Hindlimb muscle (tissue), 1 donor: Measurements from ENCODE around the gene SUPT3H. TPM values are rescaled to one million over a fixed set of nuclear protein-coding genes. Genes with fewer than 3 reads are reported as not detected.
"Not testable (repeated sequence)": the region's sequence is repeated elsewhere in the genome, so short reads cannot be mapped to it uniquely, and the experiment has no call there.

Experiments used
- DNase-seq: peaks from one replicate; pipeline ENCODE4 v3.0.0-alpha.2; 2013
- polyA plus RNA-seq: library from polyadenylated mRNA; unstranded; fragments of 120-200 nt; gene quantifications from one replicate; pipeline ENCODE4 v1.2.1, GENCODE V29; 2013; ENCODE audit not compliant: insufficient read length

SUPT3H gene
- polyA plus RNA-seq, 1 donor, result 11.3 TPM

DNA sequence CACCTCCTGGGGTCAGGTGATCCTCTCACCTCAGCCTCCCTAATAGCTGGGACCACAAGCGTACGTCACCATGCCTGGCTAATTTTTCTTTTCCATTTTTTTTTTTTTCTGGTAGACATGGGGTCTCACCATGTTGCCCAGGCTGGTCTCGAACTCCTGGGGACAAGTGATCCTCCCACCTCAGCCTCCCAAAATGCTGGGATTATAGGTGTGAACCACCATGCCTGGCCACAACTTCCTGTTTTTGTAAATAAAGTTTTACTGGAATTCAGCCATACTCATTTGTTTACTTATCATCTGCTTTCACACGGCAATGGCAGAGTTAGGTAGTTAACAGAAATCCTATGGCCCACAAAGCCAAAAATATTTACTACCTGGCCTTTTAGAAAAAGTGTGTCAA is 57.4 kb downstream of the SUPT3H start:
- no peak for DNase-seq

DNA sequence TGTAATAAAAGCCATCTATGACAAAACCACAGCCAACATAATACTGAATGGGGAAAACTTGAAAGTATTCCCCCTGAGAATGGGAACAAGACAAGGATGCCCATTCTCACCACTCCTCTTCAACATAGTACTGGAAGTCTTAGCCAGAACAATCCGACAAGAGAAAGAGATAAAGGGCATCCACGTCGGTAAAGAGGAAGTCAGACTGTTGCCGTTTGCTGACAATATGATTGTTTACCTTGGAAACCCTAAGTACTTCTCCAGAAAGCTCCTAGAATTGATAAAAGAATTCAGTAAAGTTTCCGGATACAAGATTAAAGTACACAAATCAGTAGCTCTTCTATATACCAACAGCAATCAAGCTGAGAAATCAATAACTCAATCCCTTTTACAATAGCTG is 63.6 kb downstream of the SUPT3H start:
- DNase-seq, result no peak

DNA sequence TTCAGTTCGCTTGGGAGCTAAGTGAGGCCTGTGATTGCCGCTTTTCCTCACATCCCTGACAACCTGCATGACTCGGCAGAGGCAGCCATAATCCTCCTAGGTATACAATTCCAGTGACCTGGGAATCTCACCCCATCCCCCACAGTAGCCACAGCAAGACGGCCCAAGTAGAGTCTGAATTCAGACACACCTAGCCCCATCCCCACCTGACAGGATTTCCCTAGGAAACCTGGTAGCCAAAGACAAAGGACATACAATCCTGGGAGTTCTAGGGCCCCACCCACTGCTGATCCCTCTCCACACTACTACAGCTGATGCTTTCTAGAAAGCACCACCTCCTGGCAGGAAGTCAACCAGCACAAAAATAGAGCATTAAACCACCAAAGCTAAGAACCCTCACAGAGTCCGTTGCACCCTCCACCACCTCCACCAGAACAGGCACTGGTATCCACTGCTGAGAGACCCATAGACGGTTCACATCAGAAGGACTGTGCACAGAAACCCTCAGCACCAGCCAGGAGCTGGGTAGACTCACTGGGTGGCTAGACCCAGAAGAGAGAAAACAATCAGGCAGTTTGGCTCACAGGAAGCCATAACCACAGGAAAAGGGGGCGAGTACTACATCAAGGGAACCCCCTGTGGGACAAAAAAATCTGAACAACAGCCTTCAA is 67.5 kb downstream of the SUPT3H start:
- no peak for DNase-seq

DNA sequence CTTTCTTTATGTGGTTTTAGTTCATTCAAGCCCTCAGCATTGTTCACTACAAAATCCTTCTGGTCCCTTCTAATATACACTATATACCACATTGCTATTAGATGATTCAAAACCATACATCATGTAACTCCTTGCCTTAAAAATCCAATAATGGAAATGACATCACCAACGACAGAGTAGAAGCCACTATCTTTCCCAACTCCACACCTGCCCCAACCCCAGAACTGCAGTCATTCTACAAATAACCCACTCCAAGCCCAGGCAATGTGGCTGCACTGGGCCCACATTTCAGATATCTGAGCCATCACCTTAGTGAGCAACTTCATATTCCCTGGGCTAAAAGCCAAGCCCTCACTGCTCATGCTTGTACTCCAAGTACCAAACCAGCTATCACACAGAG is 72.2 kb downstream of the SUPT3H start:
- DNase-seq, result no peak

DNA sequence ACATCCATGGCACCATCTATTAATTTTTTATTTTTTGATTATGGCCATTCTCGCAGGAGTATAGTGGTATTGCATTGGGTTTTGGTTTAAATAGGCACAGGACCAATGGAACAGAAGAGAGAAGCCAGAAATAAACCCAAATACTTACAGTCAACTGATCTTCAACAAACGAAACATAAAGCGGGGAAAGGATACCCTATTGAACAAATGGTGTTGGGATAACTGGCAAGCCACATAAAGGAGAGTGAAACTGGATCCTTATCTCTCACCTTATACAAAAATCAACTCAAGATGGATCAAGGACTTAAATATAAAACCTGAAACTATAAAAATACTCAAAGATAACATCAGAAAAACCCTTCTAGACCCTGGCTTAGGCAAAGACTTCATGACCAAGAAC is 74.9 kb downstream of the SUPT3H start:
- no peak for DNase-seq

DNA sequence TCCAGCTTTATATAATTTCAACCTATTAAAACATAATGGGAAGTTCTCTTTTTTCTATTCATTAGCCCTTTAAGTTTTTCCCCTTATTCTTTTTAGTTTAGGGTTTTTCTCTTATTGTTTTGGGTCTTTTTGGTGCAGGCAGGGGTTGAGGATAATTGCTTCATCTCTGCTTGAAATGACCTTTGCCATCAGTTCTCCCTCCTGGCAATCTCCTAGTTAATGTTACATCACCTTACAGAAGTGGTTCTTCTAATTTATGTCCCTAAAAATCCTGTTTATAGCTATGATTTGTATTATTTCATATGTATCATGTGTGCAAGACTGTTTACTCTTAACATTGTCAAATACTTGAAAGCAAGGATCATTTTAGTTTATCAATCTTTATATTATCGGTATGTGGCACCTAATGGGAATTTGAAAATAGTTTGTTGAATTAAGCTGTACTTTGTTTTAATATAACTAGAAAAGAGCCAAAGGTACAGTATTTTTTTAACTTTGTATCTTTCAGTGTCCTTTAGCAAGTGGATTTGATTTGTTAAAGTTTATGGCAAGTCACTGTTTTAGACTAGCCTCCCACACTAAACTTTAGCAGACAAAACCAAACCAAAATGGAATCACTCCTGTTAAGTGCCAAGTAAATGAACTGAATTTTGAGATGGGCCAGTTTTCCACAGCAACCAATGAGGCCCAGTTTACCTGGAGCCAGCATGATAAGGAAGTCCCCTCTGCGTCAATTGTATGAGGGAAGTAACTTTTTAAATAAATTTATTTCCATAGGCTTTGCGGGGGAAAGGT is 76.2 kb downstream of the SUPT3H start:
- no peak for DNase-seq

DNA sequence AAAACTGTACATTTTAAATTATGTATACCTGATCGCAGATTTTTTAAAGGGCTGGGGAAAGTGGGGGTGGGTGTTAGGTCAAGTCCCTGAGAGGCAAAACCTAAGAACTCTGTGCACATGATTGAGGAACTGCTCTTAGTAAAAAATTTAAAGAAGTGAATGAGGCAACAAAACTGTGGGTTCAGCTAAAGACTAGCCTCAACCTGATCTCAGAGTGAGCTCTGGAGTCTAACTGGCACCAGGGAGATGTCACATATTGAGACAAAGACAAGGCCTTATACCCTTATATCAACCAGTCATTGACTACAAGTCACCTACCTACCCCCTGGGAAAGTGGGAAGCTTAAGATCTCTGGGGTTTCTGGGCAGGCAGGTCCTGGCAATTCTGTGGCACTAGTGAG is 77.0 kb downstream of the SUPT3H start:
- DNase-seq, result no peak

DNA sequence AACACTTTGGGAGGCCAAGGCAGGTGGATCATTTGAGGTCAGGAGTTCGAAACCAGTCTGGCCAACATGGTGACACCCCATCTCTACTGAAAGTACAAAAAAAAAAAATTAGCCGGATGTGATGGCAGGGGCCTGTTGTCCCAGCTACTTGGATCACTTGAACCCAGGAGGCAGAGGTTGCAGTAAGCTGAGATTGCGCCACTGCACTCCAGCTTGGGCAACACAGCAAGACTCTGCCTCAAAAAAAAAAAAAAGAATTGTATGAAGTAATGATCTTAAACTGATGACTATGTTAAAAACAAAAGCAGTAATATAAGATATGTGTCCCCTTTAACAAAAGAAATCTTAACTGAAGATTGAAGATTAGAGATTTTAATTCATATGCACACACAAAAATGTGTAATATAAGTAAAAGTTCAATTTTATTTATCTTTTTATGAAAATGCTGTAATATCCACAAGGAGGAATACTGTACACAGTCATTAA is 78.6 kb downstream of the SUPT3H start:
- no peak for DNase-seq

DNA sequence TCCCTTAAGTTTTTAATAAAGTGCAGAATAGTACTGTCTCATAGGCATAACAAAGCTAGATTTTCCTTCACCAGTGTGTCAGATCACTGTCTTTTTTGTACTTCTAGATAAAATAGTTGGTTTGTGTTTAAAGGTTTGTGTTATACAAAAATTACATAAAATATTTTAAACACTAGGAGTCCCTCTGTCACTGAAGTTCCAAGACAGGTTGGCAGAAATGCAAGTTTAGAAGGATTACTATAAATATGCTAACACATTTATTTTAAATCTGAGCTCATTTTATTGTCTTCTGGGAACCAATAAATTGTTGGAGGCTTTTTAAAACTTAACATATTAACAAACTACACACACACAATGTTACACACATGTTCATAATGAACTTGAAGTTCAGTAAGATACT is 80.4 kb downstream of the SUPT3H start:
- peak; percentile 4 for DNase-seq

DNA sequence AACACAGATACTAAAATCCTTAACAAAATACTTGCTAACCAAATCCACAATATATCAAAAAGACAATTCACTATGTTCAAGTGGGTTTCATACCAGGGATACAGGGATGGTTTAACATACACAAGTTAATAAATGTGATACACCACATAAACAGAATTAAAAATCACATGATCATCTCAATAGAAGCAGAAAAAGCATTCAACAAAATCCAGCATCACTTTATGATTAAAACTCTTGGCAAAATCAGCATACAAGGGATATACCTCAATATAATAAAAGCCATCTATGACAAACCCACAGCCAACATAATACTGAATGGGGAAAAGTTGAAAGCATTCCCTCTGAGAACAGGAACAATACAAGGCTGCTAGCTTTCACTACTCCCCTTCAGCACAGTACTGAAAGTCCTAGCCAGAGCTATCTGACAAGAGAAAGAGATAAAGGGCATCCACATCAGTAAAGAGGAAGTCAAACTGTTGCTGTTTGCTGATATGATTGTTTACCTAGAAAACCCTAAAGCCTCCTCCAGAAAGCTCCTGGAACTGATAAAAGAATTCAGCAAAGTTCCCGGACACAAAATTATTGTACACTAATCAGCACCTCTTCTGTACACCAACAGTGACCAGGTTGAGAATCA is 83.6 kb downstream of the SUPT3H start:
- DNase-seq, result not testable (repeated sequence)

DNA sequence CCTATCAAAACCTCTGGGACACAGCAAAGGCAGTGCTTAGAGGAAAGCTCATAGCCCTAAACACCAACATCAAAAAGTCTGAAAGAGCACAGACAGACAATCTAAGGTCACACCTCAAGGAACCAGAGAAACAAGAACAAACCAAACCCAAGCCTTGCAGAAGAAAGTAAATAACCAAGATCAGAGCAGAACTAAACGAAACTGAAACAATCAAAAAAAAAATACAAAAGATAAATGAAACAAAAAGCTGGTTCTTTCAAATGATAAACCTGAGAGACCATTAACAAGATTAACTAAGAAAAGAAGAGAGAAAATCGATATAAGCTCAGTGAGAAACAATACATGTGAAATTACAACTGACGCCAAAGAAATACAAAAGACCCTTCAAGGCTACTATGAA is 84.4 kb downstream of the SUPT3H start:
- no peak for DNase-seq

DNA sequence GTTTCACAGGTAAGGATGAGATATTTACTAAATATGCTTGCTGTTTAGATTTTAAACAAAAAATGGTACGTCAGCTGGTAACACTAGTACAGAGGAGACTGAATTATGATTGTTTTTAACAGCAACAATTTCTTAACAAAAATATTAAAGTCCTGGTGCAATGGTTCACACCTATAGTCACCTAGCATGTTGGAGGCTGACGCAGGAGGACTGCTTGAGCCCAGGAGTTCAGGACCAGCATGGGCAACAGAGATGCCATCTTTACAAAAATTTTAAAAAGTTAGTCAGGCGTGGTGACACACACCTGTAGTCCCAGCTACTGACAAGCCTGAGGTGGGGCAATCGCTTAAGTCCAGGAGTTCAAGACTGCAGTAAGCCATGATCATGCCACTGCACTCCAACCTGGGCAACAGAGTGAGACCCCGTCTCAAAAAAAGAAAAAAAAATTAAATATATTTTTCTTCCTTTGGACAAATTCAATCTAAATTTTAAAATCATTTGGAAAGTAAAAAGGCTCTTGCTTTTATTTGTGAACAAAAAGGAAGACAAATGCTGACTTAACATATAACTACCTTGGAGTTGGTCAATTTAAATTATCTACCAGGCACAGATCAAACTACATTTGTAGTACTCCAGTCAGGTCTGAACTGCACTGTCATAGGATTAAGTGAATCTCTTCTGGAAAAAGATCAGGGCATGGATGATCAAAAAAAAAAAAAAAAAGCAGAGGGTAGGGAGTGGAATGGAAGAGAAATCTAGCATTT is 87.8 kb downstream of the SUPT3H start:
- no peak for DNase-seq

DNA sequence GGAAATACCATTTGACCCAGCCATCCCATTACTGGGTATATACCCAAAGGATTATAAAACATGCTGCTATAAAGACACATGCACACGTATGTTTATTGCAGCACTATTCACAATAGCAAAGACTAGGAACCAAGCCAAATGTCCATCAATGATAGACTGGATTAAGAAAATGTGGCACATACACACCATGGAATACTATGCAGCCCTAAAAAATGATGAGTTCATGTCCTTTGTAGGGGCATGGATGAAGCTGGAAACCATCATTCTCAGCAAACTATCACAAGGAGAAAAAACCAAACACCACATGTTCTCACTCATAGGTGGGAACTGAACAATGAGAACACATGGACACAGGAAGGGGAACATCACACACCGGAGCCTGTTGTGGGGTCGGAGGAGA is 91.0 kb downstream of the SUPT3H start:
- DNase-seq, result not testable (repeated sequence)

DNA sequence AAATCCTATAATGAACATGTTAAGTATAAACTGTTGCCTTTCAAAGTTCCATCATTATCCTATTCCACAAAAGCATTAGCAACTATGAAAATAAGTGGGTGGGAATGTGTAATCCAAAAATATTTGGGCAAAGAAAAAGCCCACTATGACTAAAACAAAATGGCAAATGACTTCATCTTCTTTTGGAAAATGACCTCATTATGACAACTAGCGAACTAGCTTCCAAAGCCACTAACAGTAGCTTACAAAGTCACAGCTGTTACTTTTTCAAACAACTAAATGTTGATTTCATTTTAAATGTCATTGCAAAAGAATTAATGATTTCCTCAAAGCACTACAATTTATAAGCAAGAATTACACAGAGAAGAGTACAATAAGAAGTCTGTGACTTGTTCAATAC is 99.4 kb downstream of the SUPT3H start:
- DNase-seq, result no peak

DNA sequence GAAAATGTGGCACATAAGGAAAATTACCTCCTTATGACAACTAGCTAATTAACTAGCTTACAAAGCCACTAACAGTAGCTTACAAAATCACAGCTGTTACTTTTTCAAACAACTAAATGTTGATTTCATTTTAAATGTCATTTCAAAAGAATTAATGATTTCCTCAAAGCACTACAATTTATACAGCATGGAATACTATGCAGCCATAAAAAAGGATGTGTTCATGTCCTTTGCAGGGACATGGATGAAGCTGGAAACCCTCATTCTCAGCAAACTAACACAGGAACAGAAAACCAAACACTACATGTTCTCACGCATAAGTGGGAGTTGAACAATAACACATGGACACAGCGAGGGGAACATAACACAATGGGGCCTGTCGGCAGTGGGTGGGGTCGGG is 100.0 kb downstream of the SUPT3H start:
- DNase-seq, result not testable (repeated sequence)

DNA sequence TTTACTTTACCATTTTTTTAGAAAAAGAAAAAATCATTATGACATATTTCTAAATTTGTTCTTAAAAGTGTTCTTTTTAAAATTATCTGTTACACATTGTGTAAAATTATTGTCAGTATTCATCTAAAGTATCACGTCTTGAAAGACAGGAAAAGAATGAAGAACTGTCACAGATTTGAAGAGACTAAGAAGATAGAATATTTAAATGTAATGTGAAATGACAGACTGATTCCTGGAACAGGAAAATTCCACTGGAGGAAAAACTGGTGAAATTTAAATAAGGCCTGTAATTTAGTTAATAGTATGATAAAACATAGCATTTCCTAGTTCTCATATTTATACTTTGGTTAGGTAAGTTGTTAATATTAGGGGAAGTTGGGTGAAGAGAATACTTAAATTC is 102.4 kb downstream of the SUPT3H start:
- no peak for DNase-seq

DNA sequence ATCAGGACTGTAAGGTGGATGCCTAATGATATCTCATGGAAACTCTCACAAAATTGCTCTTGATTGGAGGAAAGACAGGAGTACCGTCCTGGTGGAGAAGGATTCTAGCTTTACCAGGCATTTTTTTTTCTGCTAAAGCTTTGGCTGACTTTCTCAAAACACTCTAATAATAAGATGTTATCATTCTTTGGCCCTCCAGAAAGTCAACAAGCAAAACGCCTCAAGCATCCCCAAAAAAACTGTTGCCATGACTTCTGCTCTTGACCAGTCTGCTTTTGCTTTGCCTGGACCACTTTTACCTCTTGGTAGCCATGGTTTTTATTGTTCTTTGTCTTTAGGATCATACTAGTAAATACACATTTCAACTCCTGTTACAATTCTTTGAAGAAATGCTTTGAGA is 105.1 kb downstream of the SUPT3H start:
- no peak for DNase-seq

DNA sequence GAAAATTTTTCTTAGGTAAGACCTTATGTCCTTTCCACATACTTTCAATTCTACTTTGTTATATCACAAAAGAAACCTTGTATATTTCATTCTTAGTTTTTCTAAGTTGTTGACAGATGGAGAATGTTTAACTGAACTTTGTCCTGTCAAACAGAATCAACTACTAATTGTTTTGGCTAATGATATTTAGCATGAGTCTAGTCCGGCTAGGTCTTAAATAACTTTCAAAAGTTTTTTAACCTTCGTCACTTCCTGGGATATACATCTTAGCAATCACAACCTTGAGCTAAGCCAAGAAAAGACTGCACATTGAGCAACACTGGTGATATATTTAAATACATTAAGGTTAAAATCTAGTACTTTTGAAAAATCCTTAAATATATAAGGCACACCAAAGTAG is 112.5 kb downstream of the SUPT3H start:
- no peak for DNase-seq

DNA sequence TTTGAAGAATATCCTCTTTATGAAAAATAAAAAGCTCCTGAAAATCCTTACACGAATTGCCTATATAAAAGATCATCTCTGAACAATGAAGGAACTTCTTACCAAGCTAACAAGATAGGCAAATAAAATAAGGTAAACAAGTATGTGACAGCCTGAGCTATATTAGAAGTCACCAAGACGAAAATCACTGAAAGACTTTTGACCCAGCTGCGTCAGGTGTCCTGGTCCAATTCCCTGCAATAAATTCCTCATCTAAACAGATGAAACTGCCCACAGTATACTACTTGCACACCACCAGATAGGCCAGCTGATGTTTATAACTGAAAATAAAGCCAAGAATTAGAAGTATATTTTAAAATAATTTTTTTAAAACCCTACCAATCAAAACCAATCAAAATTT is 117.0 kb downstream of the SUPT3H start:
- DNase-seq, result no peak

DNA sequence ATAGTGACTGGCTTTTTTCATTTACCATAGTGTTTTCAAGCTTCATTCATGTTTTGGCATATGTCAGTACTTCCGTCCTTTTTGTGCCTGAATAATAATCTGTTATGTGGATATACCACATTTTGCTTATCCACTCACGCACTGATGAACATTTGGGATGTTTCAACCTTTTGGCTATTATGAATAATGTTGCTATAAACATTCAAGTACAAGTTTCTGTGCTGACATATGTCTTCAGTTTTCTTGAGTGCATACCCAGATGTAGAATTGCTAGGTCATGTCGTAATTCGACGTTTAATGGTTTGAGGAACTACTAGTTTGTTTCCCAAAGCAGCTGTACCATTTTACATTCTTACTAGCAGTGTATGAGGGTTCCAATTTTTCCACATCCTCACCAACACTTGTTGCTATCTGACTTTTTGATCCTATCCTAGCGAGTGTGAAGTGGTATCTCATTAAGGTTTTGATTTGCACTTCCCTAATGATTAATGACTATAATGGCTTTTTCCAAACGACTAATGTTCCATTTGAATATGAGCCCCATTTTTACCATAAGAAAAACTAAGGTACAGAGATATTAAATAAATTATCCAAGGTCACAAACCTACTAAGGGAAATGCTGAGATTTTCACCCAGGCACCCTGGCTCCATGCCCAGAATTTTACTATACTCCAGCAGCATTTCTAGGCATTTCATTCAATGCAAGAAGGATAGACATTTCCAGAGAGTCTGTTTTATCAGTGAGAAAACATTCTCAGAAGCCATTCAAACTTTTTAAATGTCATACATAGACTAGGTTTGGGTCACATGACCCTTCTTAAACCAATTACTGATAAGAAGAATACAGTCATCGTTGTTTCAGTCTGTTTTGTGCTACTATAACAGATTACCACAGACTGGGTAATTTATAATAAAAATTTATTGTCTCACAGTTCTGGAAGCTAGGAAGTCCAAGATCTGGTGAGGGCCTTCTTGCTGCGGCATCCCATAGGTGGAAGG is 120.7 kb downstream of the SUPT3H start:
- DNase-seq, result no peak

DNA sequence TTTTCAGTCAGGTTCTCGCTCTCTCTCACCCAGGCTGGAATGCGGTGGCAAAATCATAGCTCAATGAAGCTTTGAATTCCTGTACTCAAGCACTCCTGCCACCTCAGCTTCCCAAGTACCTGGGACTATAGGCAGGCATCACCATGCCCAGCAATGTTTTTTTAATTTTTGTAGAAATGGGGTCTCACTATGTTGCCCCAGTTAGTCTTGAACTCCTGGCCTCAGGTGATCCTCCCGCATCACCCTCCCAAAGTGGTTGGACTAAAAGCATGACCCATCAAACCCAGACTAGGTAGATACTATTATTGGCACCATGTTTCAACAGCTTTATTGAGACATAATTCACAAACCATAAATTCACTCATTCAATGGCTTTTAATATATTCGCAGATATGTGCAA is 122.3 kb downstream of the SUPT3H start:
- DNase-seq, result no peak

DNA sequence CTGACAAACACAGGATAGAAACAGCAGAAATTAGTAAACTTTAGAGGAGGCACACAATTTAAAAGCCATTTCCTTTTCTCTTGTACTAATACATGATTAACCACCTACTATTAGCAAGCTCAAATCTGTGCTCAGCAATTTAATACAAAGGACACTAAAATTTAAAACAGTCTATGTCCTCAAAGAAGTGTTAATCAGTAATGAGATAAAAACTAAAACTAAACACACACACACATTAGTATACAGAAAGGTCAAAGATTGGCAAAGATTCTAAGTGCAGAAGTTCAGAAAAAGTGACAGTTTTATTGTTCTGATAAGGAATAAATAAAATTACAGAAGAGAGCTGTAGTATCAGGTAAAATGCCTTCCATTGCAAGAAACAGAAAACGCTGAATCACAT is 123.5 kb downstream of the SUPT3H start:
- DNase-seq, result no peak
